Stimulated activated CD8-positive, alpha-beta memory T cell treated with anti-CD3 and anti-CD28 coated beads, Interleukin-12 subunit alpha, Interleukin-12 subunit beta, amount 100 ng/mL, for 4 hours (primary cell): ENCODE results near the gene TNIP2.
A peak's percentile ranks its signal among the peaks of the same experiment; 100 is the strongest.

Source experiments
- DNase-seq: peaks from one replicate; pipeline ENCODE4 v3.0.0-alpha.2; 2020; ENCODE audit warnings: low read depth

Gene TNIP2, protein sequence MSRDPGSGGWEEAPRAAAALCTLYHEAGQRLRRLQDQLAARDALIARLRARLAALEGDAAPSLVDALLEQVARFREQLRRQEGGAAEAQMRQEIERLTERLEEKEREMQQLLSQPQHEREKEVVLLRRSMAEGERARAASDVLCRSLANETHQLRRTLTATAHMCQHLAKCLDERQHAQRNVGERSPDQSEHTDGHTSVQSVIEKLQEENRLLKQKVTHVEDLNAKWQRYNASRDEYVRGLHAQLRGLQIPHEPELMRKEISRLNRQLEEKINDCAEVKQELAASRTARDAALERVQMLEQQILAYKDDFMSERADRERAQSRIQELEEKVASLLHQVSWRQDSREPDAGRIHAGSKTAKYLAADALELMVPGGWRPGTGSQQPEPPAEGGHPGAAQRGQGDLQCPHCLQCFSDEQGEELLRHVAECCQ

DNA sequence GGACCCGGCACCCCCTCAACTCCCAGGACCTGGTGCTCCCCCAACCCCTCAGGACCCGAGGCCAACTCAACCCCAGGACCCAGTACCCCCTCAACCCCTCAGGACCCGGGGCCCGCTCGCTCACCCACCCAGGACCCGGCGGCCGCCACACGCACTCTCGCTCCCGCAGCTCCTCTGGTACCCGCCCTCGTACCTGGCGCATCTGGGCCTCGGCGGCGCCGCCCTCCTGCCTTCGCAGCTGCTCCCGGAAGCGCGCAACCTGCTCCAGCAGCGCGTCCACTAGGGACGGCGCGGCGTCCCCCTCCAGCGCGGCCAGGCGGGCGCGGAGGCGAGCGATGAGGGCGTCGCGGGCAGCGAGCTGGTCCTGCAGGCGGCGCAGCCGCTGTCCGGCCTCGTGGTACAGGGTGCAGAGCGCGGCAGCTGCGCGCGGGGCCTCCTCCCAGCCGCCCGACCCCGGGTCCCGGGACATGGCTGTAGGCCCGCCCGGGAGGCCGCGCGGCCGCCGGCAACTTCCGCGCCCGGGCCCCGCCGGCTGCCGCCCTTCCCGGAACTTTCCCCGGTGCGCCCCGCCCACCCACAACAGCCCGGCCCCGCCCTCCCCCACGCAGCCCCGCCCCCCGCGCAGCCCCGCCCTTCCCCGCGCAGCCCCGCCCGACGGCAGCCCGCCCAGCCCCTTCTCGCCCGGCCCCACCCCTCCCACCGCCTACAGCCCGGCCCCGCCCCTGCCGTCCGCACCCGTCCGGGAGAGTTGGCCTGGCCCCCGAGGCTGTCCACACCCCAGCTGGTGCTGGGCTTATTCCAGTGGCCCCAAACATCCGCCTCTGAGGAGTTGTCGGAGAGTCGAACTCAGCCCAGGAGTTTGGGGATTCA, at the start of gene TNIP2:
Gene TNIP2 (minus strand): TSS at position 516 of the 870 bp plus-strand sequence. CDS start 47 bp downstream, at position 469.
- DNase-seq, result peak; percentile 68

DNA sequence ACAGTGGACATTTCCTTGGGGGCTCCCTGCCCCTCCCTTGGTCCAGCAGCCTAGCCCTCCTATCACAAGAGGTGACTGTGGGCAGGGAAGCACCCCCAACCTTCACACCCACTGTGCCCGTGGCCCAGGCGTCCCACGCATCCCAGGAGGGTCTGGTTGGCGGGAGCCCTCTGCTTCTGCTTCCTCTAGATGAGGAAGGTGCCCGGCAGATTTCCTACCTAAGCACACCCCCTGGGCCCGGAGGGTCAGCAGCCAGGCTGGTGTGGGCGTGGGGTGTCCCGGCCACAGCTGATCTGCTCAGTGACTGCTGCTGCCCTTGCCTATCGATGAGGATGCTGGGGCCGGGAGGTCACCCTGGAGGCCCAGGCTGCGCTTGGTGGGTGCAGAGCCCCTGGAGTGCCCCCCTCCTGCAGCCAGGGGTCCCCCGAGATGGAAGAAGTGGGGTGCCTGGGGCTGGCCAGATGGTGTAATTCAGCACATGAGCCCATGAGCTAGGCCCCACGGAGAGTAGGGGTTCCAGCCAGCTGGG, 48.9 kb upstream of the TNIP2 start:
- DNase-seq, result no peak

DNA sequence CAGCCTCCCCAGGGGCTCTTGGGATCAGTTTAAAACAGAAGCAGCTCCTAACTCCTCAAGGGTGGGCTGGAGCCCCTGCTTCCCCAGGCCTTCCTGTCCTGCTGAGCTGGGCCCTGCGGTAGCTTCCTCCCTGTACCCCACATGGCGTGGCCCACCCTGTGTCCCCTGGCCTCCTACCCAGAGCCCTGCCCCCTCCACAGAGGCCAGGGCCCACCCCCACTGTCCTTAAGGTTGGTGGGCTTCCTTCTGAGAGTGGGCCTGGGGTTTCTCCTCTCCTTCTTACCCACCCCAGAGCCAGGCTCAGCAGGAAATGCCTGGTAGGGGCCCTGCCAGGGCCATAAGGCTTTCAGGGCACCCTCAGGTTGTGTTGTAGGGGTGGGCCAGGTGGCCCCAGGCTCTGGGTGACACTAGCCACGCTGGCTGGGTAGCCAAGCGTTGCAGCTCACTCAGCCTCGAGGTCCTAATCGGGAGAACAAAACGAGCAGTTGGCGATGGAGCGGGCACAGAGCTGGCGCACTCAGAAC, 48.4 kb upstream of the TNIP2 start:
- DNase-seq, result no peak

DNA sequence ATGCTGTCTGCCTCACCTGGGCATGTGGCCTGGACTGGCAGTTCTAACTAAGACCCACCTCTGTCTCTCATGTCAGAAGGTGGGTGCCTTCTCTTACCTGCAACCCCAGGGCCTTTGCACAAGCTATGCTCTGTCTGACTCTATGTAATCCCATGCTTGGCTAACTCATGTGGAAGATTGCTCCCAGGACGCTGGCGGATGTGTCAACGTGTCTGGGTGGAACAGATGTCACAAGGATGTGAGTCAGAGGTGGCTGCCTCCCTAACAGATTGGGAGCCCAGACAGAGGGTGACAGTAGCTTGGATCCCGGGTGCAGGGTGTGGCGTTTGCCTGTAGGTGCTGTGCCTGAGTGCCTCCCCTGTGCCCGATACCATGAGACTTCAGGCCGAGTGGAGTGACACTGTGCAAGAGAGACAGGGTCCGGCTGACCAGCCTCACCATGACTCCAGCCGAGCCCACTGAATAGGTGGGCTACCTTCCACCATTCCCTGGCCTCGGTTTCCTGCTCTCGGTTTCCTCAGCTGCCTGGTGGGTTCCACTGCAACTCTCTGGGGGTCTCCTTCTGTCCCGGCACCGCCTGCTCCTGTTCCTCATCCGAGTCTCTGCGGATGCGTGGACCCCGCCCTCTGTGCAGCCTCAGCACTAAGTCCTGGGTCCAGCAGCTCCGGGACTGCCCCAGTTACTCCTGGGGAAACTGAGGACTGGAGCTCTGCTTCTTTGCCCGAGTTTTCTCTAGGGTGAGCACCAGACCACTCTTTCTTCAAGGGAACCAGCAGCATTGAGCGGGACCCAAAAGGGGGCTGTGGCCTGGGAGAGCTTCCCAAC, 47.7 kb upstream of the TNIP2 start:
- no peak for DNase-seq

DNA sequence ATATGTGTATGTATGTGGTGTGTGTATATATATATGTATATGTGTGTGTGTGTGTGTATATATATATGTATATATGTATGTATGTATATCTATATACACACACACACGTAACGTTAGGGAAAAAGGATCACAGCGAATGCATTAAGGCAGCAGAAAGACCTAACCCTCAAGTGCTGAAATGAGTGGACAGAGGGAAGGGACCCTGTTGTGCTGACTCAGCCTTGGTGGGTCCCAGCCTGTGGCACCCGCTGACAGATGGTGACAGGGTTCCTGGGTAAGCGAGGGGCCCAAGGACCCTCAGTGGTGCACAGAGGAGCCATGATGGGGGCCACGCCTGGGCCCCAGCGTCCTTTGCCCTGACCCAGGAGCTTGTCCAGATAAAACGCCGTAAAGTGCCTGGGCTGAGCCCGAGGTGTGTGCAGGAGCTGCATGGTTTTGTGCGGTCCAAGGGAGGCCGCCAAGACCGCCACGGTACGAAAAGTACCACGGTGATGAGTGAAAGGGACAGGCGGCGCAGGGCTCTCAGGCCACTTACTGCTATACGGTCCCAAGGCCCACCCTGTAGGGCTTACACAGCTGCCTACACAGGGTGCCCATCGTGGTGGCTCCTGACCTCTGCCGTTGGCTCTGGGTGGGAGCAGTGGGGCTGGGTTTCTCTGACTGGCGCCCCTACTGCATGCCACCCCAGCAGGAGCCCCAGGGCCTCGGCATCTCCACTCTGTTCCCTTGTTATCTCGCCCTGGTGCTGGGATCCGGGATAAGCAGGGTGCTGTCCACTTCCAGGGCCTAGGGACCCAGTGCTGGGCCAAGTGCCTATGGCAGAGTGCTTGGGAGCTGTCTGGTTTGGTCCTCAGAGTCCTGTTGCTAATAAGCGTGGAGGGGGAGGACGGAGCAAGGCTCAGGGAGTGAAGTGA, 46.7 kb upstream of the TNIP2 start:
- DNase-seq, result no peak

DNA sequence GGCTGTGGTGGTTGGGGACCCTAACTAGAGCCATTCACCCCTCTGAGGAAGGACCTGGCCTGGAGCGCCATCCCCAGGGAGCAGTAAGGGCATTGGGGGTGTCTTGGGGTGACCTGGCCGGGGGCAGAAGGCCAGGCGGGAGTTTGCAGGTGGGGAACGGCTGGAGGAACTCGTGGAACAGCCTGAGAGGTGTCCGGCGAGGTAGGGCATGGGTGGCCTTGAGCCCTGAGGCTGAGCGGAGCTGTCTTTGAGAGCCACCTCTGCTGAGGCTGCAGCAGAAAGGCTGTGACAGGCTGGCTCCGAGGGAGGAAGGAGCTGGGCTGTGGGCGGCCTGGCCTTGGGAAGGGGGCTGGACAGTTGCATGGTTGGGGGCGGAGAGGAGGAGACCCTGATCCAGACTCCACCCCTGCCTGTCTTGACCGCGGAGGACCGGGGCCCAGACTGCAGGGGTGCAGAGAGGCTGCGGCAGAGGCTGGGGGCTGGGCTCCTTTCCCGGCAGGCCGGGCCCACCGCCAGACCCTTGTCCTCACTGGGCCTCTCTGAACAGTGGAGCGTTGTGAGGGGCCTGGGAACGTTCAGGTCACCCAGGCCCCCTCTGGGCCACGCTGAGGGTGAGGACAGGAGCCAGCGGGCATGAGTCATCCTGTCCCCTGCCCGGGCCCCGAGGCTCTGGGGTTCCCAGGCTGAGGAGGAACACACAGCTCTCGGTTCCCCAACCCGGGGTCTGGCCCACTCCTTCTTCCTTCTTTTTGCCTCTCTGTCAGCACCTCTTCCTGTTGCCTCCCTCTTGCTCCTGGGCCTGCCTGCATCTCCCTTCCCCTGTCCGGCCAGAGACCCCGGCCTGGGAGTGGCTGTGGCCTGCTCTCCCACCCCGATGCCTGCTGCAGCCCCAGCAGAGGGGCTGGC, 44.8 kb upstream of the TNIP2 start:
- no peak for DNase-seq

DNA sequence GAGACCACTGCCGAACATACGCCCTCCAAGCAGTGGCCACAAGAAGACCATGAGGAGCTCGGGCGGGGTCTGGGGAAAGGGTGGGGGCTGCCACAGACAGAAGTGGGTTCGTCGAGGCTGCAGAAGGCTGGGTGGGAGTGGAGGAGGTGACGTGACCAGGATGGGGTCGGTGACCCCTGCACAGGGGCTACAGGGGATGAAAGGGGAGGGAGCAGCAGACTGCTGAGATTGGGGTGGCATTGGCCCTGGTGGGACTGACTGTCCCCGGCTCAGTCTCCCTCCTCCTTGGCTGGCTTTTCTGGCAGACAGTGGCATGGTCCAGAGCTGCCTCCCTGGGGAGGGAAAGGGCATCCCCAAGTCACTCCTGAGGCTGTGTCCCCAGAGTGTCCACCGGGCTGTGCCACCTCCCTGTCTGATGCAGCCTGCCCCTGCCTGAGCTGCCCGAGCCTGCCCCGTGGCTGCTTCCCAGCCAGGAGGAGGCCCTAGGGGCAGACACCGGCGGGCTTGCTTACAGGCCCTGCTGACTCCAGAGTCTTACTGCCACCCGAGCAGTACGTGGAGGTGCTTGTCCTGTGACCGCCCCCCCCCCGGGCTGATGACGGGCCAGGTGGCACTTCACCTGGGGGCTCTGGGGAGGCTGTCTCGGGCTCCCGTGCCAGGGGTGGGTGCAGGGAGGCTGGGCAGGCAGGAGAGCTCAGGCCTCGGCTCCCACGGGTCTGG, 44.0 kb upstream of the TNIP2 start:
- no peak for DNase-seq

DNA sequence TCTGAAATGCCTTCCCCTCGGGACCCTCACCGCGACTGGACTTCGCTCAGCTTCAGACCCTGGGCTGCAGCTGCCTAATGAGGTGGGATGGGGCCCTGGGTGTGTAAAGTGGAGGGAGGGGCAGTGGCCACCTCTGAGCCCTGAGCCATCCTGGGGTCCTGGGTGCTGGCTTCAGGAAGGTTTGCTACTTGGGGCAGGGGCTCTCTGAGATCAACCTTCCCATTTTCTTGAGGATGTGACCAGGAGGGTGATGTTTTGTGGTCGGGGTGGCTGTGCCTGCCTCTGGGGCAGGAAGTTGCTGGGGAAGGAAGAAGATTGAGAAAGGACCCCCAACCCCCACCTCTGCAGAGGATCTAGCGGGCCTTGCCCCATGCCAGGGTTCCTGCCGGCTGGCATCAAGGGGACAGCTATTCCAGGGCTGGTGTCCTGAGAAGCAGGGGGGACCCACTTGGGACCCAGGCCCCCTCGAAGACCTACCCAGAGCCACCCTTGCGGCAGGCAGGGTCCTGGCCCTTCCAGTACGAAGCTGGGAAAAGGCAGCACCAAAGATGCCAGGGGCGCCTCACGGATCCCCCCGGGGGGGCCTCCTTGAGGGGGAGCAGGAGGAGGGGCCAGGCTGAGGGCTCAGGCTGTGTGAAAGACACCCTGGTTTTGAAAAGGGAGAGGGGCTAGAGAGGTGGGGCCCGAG, 43.2 kb upstream of the TNIP2 start:
- no peak for DNase-seq

DNA sequence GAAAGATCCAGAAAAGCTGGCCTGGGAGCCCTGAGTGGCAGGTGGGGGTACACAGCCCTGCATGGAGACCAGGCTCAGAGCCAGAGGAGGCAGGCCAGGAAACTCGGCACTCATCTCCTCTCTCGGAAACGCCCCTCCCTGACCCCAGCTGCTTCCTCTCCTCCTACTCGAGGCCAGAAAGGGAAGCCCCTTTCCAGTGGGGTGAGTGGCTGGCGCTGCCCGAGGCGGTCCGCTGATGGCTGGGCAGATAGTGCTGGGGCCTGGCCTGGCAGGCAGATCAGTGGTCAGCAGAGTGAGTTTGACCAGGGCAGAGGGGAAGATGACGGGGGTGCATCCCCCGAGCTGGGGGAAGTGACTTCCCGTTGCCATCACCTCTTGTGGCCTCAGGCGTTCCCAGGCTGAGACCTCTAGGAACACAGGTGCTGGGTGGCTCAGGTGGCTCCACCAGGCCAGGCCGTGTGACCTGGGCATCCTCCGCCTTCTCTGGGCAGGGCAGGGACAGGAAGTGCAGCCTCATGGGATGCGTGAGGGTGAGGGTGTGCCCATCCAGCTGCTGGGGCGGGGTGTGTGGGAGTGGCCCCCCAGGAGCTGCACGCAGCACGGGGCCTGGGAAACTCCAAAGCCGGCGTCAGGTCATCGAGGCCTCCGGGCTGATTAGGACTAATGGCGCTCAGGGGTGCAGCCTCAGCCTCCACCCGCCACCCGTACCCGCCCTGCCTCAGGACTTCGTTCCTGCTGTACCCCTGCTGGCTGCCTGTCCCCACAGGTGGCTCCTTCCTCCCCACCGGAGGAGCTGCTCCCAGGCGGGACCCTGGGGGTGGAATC, 42.5 kb upstream of the TNIP2 start:
- no peak for DNase-seq

DNA sequence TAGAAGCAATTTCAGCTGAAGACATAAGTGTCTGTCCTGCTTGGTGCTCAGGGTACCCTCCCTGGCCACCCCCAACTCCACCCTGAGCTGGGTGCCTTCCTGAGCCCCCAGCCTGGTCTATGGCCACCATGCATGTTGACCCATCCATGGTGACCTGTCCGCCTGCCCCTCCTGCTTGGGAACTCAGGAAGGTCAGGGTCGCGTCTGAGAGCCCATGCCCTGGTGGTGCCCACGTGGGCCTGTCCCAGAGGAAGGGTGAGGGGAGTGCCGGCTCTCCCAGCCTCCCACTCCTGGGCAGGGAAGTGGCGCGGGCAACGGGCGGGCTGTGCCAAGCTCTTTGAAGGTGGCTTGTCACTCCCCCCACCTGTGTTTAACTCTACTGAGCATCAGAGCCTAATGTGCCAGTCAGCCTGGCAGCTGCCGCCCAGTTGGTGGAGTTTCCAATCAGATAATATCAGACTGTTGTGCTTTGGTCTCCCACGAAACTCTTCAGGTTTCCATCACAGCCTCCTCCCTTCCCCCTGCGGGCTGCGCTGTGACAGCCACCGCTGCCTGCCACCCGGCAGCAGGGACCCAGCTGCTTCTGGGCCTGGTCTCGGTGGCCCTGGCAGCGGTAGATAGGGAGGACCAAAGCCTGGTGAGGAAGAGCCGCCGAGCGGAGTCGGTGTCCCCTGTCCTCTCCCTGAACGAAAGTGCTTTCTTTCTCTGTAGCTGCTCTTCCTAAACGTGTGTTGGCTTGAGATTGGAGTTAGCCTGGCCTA, 41.6 kb upstream of the TNIP2 start:
- no peak for DNase-seq

DNA sequence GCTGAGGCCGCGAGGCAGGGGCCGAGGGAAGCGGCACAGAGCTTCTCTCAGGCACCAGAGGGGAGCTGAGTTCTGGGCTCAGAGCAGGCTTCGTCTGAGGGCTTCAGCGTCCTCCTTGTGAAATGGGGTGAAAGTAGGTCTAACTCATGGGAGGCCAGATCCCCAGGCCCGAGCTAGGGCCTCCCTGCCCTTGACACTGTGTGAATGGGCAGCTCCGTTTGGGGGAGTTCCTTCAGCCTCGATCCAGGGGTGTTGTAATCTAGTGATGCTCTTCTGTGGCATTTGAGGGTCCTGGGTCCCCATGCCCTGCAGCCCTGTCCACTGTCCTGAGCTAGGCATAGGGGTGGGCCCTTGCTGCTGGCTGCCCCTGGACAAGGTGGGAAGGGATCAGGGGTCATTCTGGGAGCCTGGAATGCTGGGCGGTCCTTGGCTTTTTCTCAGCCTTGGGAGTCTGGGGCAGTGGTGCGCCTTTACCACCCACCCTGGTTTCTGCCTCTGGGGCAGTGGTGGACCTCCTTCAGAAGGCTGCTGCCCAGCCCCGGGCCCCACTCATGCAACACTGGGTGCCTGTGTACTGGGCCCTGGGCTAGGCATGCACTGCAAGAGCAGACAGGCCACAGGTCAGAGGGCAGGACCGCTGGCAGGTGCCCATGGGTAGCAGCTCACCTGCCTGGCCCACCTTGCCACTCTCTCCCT, 40.9 kb upstream of the TNIP2 start:
- DNase-seq, result no peak

DNA sequence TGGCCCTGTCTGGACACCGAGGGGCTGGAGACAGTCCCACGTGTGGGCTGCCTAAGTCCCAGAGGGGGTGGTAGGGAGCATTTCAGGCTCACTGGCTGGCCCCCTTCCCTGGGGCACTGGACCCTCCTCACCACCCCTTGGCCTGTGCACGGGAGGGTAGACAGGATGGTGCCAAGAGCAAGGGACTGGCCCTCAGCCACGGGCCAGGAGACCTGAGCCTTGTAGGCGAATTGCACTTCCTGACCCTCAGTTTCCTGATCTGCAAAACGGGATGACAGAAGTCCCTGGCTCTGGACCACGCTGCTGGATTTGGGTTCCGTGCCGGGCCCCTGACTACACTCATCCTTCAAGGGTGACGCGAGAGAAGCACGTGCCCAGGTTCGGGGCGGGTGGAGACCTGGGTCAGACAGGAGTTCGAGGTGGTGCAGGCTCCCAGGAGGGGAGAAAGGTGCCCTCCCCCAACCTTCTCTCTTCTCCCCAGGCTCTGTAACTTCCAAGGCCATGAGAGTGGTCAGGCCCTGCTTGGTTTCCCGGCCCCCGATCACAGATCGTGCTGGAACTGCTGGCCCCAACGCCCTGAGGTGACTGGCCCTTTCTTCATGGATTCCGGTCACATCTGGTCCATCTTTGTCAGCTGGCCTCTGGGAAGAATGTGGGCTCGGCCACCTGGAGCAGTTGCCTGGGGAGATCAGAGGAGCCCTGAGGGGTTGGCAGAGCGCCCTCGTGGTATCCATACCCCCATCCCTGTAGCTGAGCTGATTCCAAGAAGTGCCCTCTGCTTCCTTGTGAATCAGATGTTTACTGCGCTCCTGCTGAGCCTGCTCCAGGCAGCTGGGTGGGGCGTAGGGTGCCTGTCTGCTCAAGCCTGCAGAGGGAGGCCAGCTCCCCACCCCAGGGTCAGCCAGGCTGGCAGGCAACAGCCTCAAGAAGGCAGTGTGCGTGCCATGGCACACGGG, 40.0 kb upstream of the TNIP2 start:
- no peak for DNase-seq

DNA sequence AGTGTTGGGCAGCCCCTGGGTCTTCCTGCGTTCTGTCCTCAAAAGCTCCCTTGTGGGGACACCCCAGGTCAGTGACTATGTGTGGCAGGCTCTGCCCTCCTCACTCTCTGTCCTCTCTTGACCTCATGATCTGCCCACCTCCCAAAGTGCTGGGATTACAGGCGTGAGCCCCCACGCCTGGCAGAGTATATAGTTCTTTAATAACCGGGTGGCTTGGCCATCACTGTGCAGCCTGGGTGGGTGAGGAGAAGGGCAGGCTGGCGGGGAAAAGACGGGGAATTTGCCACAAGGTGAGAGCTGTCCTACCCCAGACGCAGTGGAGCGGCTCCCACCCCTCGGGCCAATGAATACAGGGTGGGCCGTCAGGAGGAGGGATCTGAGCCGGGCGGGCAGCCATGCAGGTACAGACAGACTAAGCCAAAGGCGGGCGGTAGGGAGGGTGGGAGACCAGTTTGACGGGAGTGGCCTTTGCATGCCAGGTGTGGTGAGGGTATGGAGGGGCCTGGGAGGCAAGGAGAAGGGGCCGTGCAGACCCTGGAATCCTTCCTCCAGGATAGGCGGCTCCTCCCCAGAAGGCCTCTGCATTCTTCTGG, 39.3 kb upstream of the TNIP2 start:
- no peak for DNase-seq
